ENCODE measurements around the gene RBMX.
"Not testable (repeated sequence)": the region's sequence is repeated elsewhere in the genome, so short reads cannot be mapped to it uniquely, and the experiment has no call there.

Gene RBMX

GRCh38 chrX:136880452-136881013 lies at the start of gene RBMX:
Gene RBMX (minus strand): TSS chrX:136880725. CDS start chrX:136879427, 1,298 bp downstream.
- peak; percentile 87 for DNase-seq (ENCODE audit: low read depth)

GRCh38 chrX:136921438-136921837 lies 40.9 kb upstream of the RBMX start:
- DNase-seq (ENCODE audit: low read depth), result not testable (repeated sequence)

- DNase-seq (ENCODE audit: low read depth), result no peak
Observed at GRCh38 chrX:136920001-136920400, 39.5 kb upstream of the RBMX start.

GRCh38 chrX:136916827-136917226 lies 36.3 kb upstream of the RBMX start:
- no peak for DNase-seq (ENCODE audit: low read depth)

GRCh38 chrX:136911661-136912060 lies 31.1 kb upstream of the RBMX start:
- DNase-seq (ENCODE audit: low read depth), result not testable (repeated sequence)

GRCh38 chrX:136911253-136911652 lies 30.7 kb upstream of the RBMX start:
- no peak for DNase-seq (ENCODE audit: low read depth)

GRCh38 chrX:136910565-136911035 lies 30.1 kb upstream of the RBMX start:
- DNase-seq (ENCODE audit: low read depth), result no peak

GRCh38 chrX:136909706-136910564 lies 29.4 kb upstream of the RBMX start:
- DNase-seq (ENCODE audit: low read depth), result peak; percentile 95

- peak; percentile 77 for DNase-seq (ENCODE audit: low read depth)
Observed at GRCh38 chrX:136909119-136909705, 28.7 kb upstream of the RBMX start.

- no peak for DNase-seq (ENCODE audit: low read depth)
Observed at GRCh38 chrX:136907621-136908020, 27.1 kb upstream of the RBMX start.

- DNase-seq (ENCODE audit: low read depth), result no peak
Observed at GRCh38 chrX:136906921-136907510, 26.5 kb upstream of the RBMX start.

- DNase-seq (ENCODE audit: low read depth), result not testable (repeated sequence)
Observed at GRCh38 chrX:136904067-136904466, 23.5 kb upstream of the RBMX start.

GRCh38 chrX:136900071-136900470 lies 19.5 kb upstream of the RBMX start:
- not testable (repeated sequence) for DNase-seq (ENCODE audit: low read depth)

- DNase-seq (ENCODE audit: low read depth), result no peak
Observed at GRCh38 chrX:136899221-136899620, 18.7 kb upstream of the RBMX start.

GRCh38 chrX:136898752-136899151 lies 18.2 kb upstream of the RBMX start:
- DNase-seq (ENCODE audit: low read depth), result not testable (repeated sequence)

GRCh38 chrX:136896121-136896914 lies 15.8 kb upstream of the RBMX start:
- no peak for DNase-seq (ENCODE audit: low read depth)

GRCh38 chrX:136892412-136892811 lies 11.9 kb upstream of the RBMX start:
- no peak for DNase-seq (ENCODE audit: low read depth)

GRCh38 chrX:136890596-136890995 lies 10.1 kb upstream of the RBMX start:
- DNase-seq (ENCODE audit: low read depth), result not testable (repeated sequence)

GRCh38 chrX:136889269-136889668 lies 8.7 kb upstream of the RBMX start:
- no peak for DNase-seq (ENCODE audit: low read depth)

- DNase-seq (ENCODE audit: low read depth), result no peak
Observed at GRCh38 chrX:136880003-136880451, 498 bp downstream of the RBMX start.

GRCh38 chrX:136879001-136879687 lies 1.4 kb downstream of the RBMX start:
- no peak for DNase-seq (ENCODE audit: low read depth)

Measured in fibroblast of the conjunctiva (primary cell).